Smooth muscle cell (in vitro differentiated cells): ENCODE results near the gene RPRD1A. TPM values are rescaled to one million over a fixed set of nuclear protein-coding genes. Genes with fewer than 3 reads are reported as not detected.

Experiments used
- DNase-seq: peaks from one replicate; lab custom pipeline; 2025; ENCODE audit not compliant: unreplicated experiment; lab: John Stamatoyannopoulos, UW
- H2AFZ ChIP-seq: fragments of 200-600 bp; sonication (generic); 2 replicates; pipeline ENCODE4 v1.6.0; 2016; ENCODE audit warnings: antibody characterized with exemption, low read depth, mild to moderate bottlenecking
- H3F3A ChIP-seq: fragments of 200-600 bp; sonication (generic); 2 replicates; pipeline ENCODE4 v1.6.0; 2017; ENCODE audit warnings: antibody characterized with exemption, low read depth
- H3K27ac ChIP-seq: fragments of 200-600 bp; sonication (generic); 2 replicates; pipeline ENCODE4 v1.5.1; 2016; ENCODE audit warnings: low read depth, mild to moderate bottlenecking
- H3K27me3 ChIP-seq: fragments of 200-600 bp; sonication (generic); 2 replicates; pipeline ENCODE4 v1.6.1; 2016; ENCODE audit warnings: low read depth, mild to moderate bottlenecking
- H3K36me3 ChIP-seq: fragments of 200-600 bp; sonication (generic); 2 replicates; pipeline ENCODE4 v1.5.1; 2016; ENCODE audit warnings: low read depth
- H3K4me1 ChIP-seq: fragments of 200-600 bp; sonication (generic); 2 replicates; pipeline ENCODE4 v1.5.1; 2016; ENCODE audit warnings: low read depth
- H3K4me2 ChIP-seq: fragments of 200-600 bp; sonication (generic); 2 replicates; pipeline ENCODE4 v1.6.0; 2016; ENCODE audit warnings: mild to moderate bottlenecking
- H3K4me3 ChIP-seq: fragments of 200-600 bp; sonication (generic); 2 replicates; pipeline ENCODE4 v1.5.1; 2016; ENCODE audit warnings: mild to moderate bottlenecking
- H3K79me2 ChIP-seq: fragments of 200-600 bp; sonication (generic); 2 replicates; pipeline ENCODE4 v1.6.0; 2016; ENCODE audit warnings: low read depth, mild to moderate bottlenecking
- H3K9ac ChIP-seq: fragments of 200-600 bp; sonication (generic); 2 replicates; pipeline ENCODE4 v1.6.0; 2016; ENCODE audit warnings: low read depth
- H3K9me3 ChIP-seq: fragments of 200-600 bp; sonication (generic); replicated peaks from 2 replicates; pipeline ENCODE4 v1.5.1; 2016; ENCODE audit warnings: low read depth
- H4K20me1 ChIP-seq: fragments of 200-600 bp; sonication (generic); 2 replicates; pipeline ENCODE4 v1.6.0; 2016; ENCODE audit warnings: low read depth
- WGBS: methylation state at CpG from one replicate; pipeline ENCODE4 v1.1.7; 2016; ENCODE audit warnings: low lambda C conversion rate; 5-methylcytosine and 5-hydroxymethylcytosine counted together
- polyA plus RNA-seq: library from polyadenylated mRNA; unstranded; fragments of >200 nt; fragmentation: Nextera tagmentation; extraction: Ambion mirVana; gene quantifications from 2 replicates; pipeline ENCODE4 v1.2.1, GENCODE V29; 2016
- total RNA-seq: library from RNA; depleted of rRNA; stranded (reverse); fragments of >200 nt; gene quantifications from 2 replicates; pipeline ENCODE4 v1.2.3, GENCODE V29; 2014
- TF ChIP-seq, protein P1 (sequence below): fragments of 200-600 bp; sonication (generic); IDR thresholded peaks from 2 replicates; pipeline ENCODE4 v1.5.1; 2017; ENCODE audit warnings: borderline replicate concordance, mild to moderate bottlenecking, antibody characterized with exemption; ENCODE audit not compliant: insufficient read depth, poor library complexity, severe bottlenecking

Gene RPRD1A
- total and polyA plus RNA-seq, 2 experiments from 2014 or later, result 13.1 to 50.0 TPM

DNA sequence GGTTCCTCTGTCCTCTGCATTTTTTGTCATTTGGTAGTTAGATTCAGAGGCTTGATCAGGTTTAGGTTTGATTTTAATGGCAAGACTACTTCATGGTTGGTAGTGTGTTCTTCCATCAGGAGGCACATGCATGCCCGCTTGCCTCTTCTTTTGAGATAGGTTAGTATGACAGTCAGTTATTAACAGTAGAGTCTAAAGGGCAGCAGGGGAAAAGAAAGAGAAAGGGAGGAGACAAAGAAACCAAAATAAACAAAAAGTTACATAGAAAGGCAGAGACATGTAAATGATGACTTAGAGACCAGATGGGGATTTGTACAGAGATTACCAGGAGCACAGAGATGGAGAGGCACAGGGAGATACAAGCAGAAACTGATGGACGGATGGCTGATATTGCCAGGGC lies 105.0 kb downstream of the RPRD1A start:
- H3K36me3 ChIP-seq, result no peaks in the 10 kb centered on the region
- no peaks in the 10 kb centered on the region for H4K20me1 ChIP-seq
- H3K4me2 ChIP-seq, result no peak overlapping the region
- WGBS, result 98% methylated on average over 2 of the region's 2 CpGs
- TF ChIP-seq, protein P1, sequence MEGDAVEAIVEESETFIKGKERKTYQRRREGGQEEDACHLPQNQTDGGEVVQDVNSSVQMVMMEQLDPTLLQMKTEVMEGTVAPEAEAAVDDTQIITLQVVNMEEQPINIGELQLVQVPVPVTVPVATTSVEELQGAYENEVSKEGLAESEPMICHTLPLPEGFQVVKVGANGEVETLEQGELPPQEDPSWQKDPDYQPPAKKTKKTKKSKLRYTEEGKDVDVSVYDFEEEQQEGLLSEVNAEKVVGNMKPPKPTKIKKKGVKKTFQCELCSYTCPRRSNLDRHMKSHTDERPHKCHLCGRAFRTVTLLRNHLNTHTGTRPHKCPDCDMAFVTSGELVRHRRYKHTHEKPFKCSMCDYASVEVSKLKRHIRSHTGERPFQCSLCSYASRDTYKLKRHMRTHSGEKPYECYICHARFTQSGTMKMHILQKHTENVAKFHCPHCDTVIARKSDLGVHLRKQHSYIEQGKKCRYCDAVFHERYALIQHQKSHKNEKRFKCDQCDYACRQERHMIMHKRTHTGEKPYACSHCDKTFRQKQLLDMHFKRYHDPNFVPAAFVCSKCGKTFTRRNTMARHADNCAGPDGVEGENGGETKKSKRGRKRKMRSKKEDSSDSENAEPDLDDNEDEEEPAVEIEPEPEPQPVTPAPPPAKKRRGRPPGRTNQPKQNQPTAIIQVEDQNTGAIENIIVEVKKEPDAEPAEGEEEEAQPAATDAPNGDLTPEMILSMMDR, result no peak
- no peaks in the 10 kb centered on the region for H3K79me2 ChIP-seq
- DNase-seq, result no peak
- no peak overlapping the region for H3K4me3 ChIP-seq
- H2AFZ ChIP-seq, result no peak overlapping the region
- H3K4me1 ChIP-seq, result no peaks in the 10 kb centered on the region
- no peak overlapping the region for H3K9ac ChIP-seq
- H3K9me3 ChIP-seq, result no peaks in the 10 kb centered on the region
- no peaks in the 10 kb centered on the region for H3K27me3 ChIP-seq
- H3K27ac ChIP-seq, result no peak overlapping the region
- H3F3A ChIP-seq, result no peaks in the 10 kb centered on the region

DNA sequence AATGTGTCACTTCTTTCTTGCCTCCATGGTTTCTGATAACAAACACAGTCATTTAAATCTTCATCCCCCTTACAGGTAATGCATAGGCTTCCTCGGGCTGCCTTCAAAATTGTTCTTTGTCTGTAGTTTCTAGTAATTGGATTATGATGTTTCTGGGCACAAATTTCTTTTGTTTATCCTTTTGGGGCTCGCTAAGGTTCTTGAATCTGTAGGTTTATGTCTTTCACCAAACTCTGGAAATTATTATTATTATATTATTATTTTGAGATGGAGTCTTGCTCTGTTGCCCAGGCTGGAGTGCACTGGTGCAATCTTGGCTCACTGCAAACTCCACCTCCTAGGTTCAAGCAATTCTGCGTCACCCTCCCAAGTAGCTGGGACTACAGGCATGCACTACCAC lies 111.1 kb downstream of the RPRD1A start:
- H3K79me2 ChIP-seq, result no peaks in the 10 kb centered on the region
- 88% methylated on average over 3 of the region's 3 CpGs for whole genome bisulfite sequencing
- no peaks in the 10 kb centered on the region for H3F3A ChIP-seq
- H3K9ac ChIP-seq, result no peak overlapping the region
- no peaks in the 10 kb centered on the region for H3K9me3 ChIP-seq
- no peak overlapping the region for H2AFZ ChIP-seq
- H3K27ac ChIP-seq, result no peak overlapping the region
- no peaks in the 10 kb centered on the region for H4K20me1 ChIP-seq
- H3K27me3 ChIP-seq, result no peaks in the 10 kb centered on the region
- no peak for DNase-seq
- TF ChIP-seq, protein P1, result no peak
- no peak overlapping the region for H3K4me3 ChIP-seq
- no peaks in the 10 kb centered on the region for H3K36me3 ChIP-seq
- no peaks in the 10 kb centered on the region for H3K4me1 ChIP-seq
- H3K4me2 ChIP-seq, result no peak overlapping the region

DNA sequence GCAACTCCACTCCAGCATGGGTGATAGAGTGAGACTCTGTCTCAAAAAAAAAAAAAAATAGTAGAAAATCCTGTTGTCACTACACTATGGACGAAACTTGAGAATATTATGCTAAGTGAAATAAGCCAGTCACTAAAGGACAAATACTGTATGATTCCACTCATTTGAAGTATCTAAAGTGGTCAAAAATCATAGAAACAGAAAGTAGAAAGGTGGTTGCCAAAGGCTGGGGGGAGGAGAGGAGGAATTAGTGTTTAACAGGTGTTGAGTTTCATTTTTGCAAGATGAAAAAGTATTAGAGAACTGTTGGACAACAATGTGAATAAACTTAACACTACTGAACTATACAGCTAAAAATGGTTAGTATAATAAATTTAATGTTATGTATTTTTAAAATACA lies 113.7 kb downstream of the RPRD1A start:
- no peaks in the 10 kb centered on the region for H3K4me1 ChIP-seq
- H4K20me1 ChIP-seq, result no peaks in the 10 kb centered on the region
- no peaks in the 10 kb centered on the region for H3K9me3 ChIP-seq
- whole genome bisulfite sequencing, result 97% methylated on average over 1 of the region's 1 CpG
- no peaks in the 10 kb centered on the region for H3K36me3 ChIP-seq
- DNase-seq, result no peak
- H3K4me3 ChIP-seq, result no peak overlapping the region
- TF ChIP-seq, protein P1, result no peak
- no peaks in the 10 kb centered on the region for H3K27me3 ChIP-seq
- no peak overlapping the region for H3K9ac ChIP-seq
- H3K27ac ChIP-seq, result no peak overlapping the region
- H3K4me2 ChIP-seq, result no peak overlapping the region
- no peaks in the 10 kb centered on the region for H3F3A ChIP-seq
- H2AFZ ChIP-seq, result no peak overlapping the region
- no peaks in the 10 kb centered on the region for H3K79me2 ChIP-seq

DNA sequence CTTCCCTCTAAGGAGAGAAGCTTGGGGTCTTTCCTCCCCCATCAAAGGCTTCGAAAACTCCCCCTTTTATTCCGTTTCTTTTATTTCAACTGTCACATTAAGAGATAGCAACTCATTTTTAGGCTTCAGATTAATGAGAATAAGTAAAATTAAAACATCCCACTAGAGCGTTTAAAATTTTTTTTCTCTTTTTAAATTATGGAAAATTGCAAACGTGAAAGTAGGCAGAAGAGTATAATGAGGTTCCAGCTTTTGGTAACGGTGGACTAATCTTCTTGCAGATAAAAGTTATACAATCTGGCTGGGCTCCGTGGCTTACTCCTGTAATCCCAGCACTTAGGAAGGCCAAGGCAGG lies 116.8 kb downstream of the RPRD1A start:
- no peak overlapping the region for H3K27ac ChIP-seq

More for the DNA sequence above, 116.8 kb downstream of the RPRD1A start:
- H4K20me1 ChIP-seq, result no peaks in the 10 kb centered on the region
- H3K4me2 ChIP-seq, result peak overlapping the region; percentile 96
- TF ChIP-seq, protein P1, result no peak
- no peaks in the 10 kb centered on the region for H3K9me3 ChIP-seq
- 29% methylated on average over 6 of the region's 6 CpGs for WGBS
- no peaks in the 10 kb centered on the region for H3K36me3 ChIP-seq
- H3K4me3 ChIP-seq, result peak overlapping the region; percentile 65
- no peak overlapping the region for H3K9ac ChIP-seq
- H3K4me1 ChIP-seq, result no peaks in the 10 kb centered on the region
- no peak for DNase-seq
- no peaks in the 10 kb centered on the region for H3K79me2 ChIP-seq
- H3K27me3 ChIP-seq, result no peaks in the 10 kb centered on the region
- H2AFZ ChIP-seq, result peak overlapping the region; percentile 95
- no peaks in the 10 kb centered on the region for H3F3A ChIP-seq
